RPMI7951 (cell line): Measurements from ENCODE around the gene CD6. TPM values are rescaled to one million over a fixed set of nuclear protein-coding genes. Genes with fewer than 3 reads are reported as not detected.

Experiments
- DNase-seq: peaks from one replicate; pipeline ENCODE4 v3.0.0-alpha.2; 2012; ENCODE audit warnings: low read depth
- total RNA-seq: library from RNA; depleted of rRNA; stranded (reverse); fragments of >200 nt; shearing (Covaris generic); gene quantifications from 2 replicates; pipeline ENCODE4 v1.2.3, GENCODE V29; 2014; rRNA removed

CD6 gene, protein sequence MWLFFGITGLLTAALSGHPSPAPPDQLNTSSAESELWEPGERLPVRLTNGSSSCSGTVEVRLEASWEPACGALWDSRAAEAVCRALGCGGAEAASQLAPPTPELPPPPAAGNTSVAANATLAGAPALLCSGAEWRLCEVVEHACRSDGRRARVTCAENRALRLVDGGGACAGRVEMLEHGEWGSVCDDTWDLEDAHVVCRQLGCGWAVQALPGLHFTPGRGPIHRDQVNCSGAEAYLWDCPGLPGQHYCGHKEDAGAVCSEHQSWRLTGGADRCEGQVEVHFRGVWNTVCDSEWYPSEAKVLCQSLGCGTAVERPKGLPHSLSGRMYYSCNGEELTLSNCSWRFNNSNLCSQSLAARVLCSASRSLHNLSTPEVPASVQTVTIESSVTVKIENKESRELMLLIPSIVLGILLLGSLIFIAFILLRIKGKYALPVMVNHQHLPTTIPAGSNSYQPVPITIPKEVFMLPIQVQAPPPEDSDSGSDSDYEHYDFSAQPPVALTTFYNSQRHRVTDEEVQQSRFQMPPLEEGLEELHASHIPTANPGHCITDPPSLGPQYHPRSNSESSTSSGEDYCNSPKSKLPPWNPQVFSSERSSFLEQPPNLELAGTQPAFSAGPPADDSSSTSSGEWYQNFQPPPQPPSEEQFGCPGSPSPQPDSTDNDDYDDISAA
- total RNA-seq = not detected in 2 replicates

DNA sequence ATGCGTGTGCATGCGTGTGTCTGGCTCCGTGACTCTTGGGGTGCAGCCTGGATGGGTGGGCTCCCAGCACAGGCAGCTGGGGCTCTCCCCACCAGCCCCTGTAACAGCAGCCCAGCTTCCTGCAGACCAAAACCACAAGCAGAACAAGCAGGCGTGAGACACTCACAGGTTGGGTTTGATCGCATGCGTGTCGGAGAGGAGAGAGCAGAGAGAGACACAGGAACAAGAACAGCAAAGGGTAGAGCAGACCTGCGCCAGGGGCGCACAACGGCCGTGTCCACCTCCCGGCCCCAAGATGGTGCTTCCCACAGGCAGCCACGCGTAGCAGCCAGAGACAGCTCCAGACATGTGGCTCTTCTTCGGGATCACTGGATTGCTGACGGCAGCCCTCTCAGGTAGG lies at the start of gene CD6:
Gene CD6 (plus strand): TSS at position 161 of the 400 bp plus-strand sequence. CDS start 186 bp downstream, at position 347.
- DNase-seq = no peak

DNA sequence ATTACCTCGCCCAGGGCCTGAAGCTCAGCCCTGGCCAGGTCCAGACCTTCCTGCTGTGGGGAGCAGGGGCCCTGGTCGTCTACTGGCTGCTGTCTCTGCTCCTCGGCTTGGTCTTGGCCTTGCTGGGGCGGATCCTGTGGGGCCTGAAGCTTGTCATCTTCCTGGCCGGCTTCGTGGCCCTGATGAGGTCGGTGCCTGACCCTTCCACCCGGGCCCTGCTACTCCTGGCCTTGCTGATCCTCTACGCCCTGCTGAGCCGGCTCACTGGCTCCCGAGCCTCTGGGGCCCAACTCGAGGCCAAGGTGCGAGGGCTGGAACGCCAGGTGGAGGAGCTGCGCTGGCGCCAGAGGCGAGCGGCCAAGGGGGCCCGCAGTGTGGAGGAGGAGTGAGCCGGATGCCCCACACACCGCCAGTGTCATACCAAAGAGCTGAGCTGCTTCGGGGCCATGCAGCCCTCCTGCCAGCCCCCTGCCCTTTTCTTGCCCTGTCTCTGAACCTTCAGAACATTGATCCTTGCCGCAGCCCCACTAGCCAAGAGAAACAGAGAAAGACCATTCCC lies 49.6 kb upstream of the CD6 start:
- no peak for DNase-seq

DNA sequence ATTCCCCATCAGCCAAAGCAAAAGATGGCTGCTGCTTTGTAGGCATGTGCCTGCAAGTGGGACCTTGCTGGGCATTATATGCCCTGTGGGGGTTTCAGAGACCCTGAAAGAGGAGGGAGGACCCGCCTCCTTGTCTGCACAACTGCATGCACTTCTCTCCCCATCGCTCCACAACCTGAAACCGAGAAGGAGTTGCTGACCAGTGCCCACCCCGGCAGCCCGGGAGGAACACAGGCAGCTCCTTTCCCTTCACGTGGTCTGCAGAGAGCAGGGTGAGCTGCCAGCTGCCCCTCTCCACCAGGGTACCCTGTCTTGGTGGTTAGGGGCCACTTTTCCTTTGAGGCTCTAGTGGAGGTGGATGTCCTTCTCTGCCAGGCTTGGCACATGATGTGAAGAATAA lies 48.6 kb upstream of the CD6 start:
- no peak for DNase-seq

DNA sequence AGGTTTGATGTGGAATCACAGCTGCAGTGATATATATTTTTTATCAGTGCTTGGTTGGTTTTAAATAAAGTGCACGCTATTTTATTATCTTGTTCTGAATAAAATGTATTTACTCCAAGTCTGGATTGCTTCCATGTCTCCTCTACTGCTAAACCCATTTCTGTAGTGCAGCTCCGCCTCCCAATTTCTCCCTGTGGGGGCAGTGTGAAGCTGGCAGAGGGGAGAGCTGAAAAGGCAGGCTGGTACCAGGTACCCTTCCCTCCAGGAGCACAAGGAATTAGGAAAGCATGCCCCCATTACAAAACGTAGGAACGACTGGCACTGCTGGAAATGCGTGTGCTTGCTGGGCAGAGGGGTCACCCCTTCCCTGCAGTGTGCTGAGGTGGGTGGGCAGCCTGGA lies 48.2 kb upstream of the CD6 start:
- no peak for DNase-seq

DNA sequence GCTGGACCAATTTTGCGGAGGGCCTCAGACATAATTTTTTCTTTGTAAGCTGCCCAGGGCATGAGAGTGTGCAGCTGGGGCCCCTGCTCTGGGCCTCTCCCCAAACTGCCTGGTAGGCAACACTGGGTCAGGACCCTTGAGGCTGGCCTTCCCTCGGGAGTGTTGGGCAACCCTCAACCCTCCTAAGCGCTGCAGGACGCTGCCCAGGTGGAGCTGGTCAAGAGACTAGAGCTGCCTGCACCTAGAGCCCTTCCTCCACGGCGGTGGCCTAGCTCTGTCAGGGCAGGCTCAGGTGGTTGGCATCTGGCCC lies 47.7 kb upstream of the CD6 start:
- no peak for DNase-seq

DNA sequence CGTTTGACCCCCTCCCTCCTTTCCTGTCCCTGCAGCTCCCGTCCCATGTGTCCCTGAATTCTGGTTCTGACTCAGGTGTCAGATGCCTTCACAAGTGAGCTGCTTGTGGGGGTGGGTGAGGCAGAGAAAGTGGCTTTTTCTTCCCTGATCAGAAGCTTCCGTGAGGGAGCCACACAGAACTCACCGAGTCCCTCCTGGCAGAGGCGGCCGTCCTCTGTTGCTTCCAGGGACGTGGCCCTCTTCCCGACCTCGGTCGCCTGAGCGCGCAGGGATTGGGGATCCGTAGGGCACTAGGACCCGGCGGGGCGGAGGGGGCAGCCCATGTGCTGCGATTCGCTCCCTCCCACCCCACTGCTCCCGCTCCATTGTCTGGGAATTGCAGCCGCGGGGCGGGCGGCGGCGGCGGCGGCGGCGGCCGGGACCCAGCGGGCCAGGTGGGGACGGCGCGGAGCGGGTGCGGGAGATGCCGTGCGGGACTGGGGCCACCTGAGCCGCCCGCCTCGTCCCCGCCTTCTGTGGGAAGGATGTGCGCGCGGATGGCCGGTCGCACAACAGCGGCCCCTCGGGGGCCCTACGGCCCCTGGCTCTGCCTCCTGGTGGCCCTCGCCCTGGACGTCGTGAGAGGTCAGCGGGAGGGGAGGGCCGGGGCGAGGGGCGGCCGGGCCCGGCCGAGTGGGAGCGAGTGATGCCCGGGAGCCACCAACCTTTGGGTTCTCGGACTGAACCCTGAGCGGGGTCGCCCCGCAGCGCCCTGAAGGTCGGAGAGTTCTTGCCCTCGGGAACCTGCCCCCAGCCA lies 47.2 kb upstream of the CD6 start, which contains the start of gene TMEM132A:
Gene TMEM132A (plus strand): TSS at position 351 of the 796 bp plus-strand sequence. CDS start 174 bp downstream, at position 525.
- DNase-seq = peak; percentile 75

DNA sequence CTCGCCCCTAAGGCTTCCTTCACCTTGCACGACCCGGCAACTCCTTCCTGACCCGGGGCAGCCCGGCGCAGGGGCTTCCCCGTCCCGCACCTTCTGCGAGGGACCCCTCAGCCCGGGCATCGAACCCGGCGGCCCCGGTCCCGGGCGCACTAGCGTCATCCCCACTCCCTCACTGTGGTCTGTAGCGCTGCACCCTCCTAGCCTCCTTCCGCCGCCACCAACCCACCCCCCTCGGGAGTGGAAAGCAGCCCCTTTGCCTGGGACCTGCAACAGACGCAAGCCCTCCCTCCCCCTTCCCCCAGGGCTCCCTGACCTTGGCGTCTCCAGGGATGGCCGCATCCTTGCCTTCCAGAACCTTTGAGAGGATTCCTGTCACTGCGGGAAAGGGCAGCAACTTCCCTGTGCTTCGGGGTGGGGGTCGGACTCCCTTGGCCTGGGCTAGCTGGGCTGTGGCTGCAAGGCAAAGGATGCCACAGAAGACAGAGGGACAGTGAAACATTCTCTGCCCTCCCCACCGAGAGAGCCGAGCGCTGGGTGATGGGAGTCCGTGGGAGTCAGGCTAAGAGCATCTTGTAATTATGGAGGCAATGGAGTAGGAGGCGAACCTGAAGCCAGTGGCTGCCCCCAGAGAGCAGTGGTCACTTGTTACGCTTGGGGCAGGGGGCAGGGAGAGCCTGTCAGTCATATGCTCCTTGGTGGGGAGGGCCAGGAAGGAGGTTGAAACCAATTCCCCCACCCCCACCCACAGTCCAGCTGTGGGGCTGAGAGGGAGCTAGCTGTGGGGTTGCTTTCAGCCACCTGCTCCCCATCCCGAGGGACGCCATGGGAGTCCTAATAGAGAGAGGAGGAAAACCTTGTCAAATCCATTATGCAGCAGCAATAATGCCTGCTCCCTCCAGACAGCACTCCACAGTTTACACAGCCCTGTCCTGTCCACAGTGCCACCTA lies 46.3 kb upstream of the CD6 start:
- DNase-seq = no peak

DNA sequence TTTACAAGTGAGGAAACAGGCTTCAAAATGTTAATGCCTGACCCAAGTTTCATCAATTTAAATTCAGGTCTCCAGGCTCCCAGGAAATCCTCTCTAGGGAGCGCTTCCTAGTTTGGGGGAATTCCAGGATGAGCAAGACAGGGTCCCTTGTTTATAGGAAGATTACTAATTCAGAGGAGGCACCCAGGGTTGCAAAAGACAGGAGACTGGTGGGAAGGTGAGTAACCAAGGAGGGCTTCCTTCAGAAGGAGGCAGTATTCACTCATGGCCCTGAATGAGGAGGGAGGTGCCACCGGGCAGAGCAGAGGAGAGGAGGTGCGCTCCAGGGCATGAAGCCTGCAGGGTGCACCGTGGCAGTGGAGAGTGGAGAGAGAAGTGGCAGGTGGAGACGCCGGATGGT lies 45.6 kb upstream of the CD6 start:
- DNase-seq = peak; percentile 66

DNA sequence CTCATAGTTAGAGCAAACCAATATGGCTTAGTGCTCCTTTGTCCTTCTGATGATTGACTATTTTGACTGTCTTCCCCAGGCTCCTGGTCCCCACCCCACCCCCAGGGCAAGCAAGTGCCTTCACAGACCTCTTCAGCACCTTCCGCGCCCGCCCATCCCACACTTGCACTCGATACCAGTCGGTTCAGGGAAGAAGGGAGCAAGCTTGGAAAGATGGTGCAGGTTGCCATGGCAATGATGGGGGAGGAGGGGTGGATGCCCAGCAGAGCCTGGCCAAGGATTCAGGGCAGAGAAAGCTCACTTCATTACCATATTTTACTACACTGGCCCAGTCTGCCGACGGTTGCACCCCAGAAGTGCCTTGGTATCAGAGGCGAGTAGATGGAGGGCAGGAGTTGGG lies 45.0 kb upstream of the CD6 start:
- DNase-seq = no peak

DNA sequence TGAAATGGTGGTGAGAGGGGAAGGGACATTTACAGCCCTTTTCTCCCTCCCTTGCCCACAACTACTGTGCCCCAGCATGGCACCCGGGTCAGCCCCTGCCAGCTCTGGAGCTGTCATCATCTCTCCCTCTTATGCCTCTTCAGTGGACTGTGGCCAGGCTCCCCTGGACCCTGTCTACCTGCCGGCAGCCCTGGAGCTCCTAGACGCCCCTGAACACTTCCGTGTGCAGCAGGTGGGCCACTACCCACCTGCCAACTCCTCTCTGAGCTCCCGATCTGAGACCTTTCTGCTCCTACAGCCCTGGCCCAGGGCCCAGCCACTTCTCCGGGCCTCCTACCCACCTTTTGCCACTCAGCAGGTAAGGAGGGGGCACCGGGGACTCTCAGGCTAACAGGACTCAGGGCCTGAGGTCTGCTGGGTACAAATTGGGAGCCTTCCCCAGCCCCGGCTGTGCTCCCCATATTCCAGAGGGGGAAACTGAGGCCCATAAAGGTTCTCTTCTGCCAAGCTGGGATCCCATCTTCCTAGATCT lies 44.4 kb upstream of the CD6 start:
- DNase-seq = no peak

DNA sequence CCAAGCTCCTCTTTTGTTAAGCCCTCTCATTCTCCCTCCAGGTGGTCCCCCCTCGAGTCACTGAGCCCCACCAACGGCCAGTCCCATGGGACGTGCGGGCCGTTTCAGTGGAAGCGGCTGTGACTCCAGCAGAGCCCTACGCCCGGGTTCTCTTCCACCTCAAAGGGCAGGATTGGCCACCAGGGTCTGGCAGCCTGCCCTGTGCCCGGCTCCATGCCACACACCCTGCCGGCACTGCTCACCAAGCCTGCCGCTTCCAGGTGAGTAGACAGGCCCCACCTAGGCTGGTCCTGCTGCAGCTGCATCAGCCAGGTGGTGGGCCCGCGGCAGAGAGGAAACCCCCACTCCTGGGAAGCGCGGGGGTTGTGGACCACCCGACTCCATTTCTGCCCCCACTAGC lies 43.9 kb upstream of the CD6 start:
- no peak for DNase-seq

DNA sequence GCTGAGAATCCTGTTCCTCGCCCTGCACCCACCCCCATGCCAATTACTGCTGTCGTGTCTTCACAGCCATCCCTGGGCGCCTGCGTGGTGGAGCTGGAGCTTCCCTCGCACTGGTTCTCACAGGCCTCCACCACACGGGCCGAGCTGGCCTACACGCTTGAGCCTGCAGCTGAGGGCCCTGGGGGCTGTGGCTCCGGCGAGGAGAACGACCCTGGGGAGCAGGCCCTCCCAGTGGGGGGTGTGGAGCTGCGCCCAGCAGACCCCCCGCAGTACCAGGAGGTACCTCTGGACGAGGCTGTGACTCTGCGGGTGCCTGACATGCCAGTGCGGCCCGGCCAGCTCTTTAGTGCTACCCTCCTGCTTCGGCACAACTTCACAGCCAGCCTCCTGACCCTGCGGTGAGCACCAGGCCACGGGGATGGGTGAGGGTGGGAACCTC lies 42.9 kb upstream of the CD6 start:
- DNase-seq = no peak

DNA sequence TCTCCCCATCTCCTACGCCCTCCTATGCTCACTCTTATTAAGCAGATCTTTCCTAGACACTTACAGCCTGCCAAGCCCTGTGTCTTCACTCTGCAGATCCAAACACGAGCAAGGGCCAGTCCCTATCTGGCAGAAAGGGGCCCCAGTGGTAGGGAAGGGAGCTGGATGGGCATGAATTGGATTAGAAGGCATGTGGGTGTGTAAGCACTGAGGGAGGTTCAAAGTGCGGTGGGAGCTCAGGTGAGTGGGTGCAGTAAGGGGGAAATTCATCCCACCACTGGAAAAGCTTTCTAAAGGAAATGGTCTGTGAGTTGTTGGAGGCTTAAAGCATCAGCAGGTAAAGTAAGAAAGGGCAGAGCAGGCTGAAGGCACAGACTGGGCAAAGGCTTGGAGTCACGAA lies 41.7 kb upstream of the CD6 start:
- DNase-seq = no peak

DNA sequence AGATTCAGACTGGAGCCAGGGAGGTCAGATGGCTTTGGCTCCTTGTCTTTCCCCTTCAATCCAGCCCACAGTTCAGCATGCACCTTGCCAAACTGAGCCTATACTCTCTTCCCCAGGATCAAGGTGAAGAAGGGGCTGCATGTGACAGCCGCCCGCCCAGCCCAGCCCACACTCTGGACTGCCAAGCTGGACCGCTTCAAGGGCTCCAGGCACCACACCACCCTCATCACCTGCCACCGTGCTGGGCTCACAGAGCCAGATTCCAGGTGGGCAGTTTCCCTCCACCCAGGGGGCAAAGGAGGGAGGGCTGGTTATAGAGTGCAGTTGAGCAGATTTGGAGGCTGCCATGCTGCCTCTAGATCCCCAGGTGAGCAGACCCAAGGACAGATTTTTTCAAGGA lies 41.1 kb upstream of the CD6 start:
- DNase-seq = no peak

DNA sequence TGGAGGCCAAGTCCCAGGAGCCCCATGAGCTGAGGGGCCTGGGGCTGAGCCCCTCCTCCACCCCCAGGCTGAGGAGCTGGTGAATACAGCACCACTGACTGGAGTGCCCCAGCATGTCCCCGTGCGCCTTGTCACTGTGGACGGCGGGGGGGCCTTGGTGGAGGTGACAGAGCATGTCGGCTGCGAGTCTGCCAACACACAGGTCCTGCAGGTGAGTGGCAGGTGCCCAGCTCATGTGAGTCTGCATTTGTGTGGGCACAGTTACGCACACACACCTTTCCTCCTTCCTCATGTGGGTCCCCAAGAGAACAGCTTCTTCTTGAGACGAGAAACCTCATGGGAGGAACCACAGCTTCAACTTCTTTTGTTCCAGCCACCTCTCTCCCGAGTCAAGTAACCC lies 39.6 kb upstream of the CD6 start:
- DNase-seq = no peak

DNA sequence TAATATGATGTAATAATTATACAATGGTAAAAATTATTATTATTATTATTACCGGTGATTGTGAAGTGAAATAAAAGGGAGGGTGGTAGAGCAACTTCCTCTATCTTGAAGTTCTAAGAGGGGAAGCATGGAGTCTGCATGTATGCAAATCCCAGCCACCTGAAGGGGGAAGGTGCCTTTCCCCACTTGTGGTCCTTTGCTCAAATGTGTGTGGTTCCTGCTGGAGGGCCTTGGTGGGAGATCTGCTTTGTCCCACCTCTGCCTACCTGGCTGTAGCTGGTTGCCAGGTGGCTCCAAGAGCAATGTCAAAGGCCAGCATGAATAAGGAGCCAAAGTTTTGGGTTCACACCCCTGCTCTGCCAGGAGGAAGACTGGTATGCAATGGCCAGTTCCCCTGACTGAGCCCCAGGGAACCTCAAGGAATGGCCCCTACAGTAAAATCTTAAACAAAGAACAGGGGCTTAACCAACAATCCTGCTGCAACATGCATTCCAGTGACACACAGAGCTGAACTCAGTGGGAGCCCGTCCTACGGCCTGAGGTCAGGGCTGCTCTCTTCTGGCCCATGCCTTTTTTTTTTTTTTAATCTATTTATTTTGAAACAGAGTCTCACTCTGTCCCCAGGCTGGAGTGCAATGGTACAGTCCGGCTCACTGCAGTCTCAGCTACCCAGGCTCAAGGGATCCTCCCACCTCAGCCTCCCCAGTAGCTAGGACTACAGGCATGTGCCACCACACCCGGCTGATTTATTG lies 38.7 kb upstream of the CD6 start:
- no peak for DNase-seq

DNA sequence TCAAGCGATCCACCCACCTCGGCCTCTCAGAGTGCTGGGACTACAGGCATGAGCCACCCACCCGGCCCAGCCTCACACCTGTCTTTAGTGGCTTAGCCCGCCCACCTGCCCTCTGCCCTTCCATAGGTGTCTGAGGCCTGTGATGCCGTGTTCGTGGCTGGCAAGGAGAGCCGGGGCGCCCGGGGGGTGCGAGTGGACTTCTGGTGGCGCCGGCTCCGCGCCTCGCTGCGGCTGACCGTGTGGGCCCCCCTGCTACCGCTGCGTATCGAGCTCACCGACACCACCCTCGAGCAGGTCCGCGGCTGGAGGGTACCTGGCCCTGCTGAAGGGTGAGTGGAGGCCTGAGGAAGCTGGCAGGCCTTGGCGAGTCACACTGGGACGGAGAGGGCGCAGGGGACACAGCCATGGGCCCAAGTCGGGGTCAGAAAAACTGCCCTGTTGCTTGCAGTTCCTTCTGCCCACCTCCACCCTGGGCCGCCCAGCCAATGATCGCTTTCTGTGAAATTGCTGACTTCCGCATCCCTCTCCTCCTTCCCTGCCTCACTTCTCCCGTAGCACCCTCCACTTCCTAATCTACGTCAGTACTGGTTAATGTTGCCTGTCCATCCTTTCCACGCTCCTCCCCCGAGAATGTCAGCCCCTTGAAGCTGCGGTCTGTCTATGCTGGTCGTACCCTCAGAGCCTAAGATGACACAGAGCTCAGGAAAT lies 37.9 kb upstream of the CD6 start:
- no peak for DNase-seq

DNA sequence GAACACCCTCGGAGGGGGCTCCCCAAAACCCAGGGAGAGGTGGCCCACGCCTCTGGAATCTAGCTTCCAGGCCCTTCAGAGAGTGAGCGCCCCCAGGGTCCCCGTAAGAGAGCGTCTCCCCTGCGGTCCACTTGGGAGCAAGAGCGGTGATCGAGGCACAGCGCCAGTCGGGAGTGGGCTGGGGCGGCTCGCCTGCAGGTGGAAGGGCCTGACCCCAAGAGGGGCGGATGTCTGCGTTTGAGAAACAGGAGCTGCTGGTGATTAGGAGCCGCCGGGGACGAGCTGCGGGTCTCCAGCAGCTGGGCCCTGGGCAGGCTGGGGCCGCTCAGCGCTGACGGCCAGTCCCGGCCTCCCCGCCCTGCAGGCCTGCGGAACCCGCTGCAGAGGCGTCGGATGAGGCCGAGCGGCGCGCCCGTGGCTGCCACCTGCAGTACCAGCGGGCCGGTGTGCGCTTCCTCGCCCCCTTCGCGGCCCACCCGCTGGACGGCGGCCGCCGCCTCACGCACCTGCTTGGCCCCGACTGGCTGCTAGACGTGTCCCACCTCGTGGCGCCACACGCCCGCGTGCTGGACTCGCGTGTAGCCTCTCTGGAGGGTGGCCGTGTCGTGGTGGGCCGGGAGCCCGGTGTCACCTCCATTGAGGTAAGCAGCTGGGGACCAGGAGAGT lies 37.2 kb upstream of the CD6 start:
- no peak for DNase-seq
